Measurements from ENCODE around the gene SKP1.
A peak's percentile ranks its signal among the peaks of the same experiment; 100 is the strongest.
"Not testable (repeated sequence)": the region's sequence is repeated elsewhere in the genome, so short reads cannot be mapped to it uniquely, and the experiment has no call there.

Gene SKP1

GRCh38 chr5:134175921-134176510 is 734 bp downstream of the SKP1 start:
- DNase-seq: no peak

- DNase-seq: no peak
Observed at GRCh38 chr5:134174841-134175839, 1.6 kb downstream of the SKP1 start.

- no peak for DNase-seq
Observed at GRCh38 chr5:134171972-134172371, 4.8 kb downstream of the SKP1 start.

- no peak for DNase-seq
Observed at GRCh38 chr5:134162592-134162991, 14.2 kb downstream of the SKP1 start.

GRCh38 chr5:134161513-134162395 is 15.0 kb downstream of the SKP1 start:
- DNase-seq: no peak

- no peak for DNase-seq
Observed at GRCh38 chr5:134153657-134154056, 23.1 kb downstream of the SKP1 start.

GRCh38 chr5:134153241-134153640 is 23.5 kb downstream of the SKP1 start:
- no peak for DNase-seq

GRCh38 chr5:134152173-134152832 is 24.4 kb downstream of the SKP1 start:
- DNase-seq: not testable (repeated sequence)

- no peak for DNase-seq
Observed at GRCh38 chr5:134151723-134152122, 25.0 kb downstream of the SKP1 start.

- no peak for DNase-seq
Observed at GRCh38 chr5:134149571-134150303, 27.0 kb downstream of the SKP1 start.

- no peak for DNase-seq
Observed at GRCh38 chr5:134148986-134149539, 27.7 kb downstream of the SKP1 start.

GRCh38 chr5:134148316-134148715 is 28.4 kb downstream of the SKP1 start:
- no peak for DNase-seq

GRCh38 chr5:134146651-134147518 is 29.9 kb downstream of the SKP1 start:
- no peak for DNase-seq

GRCh38 chr5:134145779-134146581 is 30.8 kb downstream of the SKP1 start:
- DNase-seq: peak; percentile 86

GRCh38 chr5:134145041-134145757 is 31.6 kb downstream of the SKP1 start:
- DNase-seq: no peak

- DNase-seq: no peak
Observed at GRCh38 chr5:134143944-134144941, 32.5 kb downstream of the SKP1 start.

- DNase-seq: no peak
Observed at GRCh38 chr5:134143431-134143830, 33.3 kb downstream of the SKP1 start.

- DNase-seq: no peak
Observed at GRCh38 chr5:134142806-134143205, 33.9 kb downstream of the SKP1 start.

Data from activated CD4-positive, CD25-positive, alpha-beta regulatory T cell treated with anti-CD3 and anti-CD28 coated beads, Interleukin-2, amount 50 U/mL, for 72 hours (primary cell).